Measurements from ENCODE around the gene LAMA5.

Gene LAMA5

DNA sequence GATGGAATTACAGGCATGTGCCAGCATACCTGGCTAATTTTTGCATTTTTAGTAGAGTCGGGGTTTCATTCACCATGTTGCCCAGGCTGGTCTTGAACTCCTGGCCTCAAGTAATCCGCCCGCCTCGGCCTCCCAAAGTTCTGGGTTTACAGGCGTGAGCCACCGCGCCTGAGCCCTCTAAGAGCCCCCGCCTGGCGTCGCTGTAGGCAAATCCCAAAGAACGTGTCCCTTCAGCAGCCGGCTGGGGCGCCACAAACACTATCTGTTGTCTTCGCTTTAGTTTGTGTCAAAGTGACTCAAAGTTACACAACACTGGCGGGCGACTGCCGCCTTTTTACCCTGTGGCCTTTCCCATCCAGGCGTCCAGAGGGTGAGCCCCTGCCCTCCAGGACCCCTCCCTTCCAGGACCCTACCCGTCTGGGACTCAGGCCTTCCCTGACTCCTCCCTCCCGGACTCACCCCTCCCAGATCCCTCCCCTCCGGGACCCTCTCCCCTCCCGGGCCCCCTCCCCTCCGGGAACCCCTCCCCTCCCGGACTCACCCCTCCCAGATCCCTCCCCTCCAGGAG, 65.3 kb downstream of the LAMA5 start:
- Mint-ChIP-seq H3K27me3 (no peaks in the 10 kb centered on the region), H3K9me3 (ENCODE audit: low read depth) (no peaks in the 10 kb centered on the region), H3K36me3 (no peaks in the 10 kb centered on the region), H3K4me1 (ENCODE audit: low read depth) (peaks cover 19% of the 10 kb centered on the region), H3K4me3 (peak overlapping the region; percentile 95), H3K27ac (peak overlapping the region; percentile 99)

DNA sequence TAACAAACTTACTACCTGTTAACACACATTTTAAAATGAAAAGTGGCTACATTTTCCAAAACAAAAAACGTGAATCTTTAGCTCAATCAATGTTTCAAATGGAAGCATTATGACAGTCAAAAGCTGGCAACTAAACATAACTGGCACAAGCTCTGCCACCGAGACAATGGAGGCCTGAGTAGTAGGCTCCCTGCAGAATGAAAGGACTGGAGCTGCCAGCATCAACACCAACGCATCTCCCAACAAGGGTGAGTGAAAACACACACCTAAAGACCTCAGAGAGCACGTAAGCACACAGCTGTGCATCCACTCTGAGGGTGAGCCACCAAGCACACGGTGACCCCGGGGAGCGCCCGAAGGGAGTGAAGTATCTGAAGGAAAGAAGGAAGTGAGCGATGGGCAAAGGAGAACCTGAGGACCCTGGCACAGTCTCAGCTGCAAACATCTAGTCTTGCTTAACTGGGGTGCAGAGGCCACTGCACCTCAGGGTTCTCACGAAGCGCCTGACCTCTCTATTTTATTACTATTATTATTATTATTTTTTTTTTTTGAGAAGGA, 65.9 kb downstream of the LAMA5 start:
- H3K27ac Mint-ChIP-seq = peak overlapping the region; percentile 17
- H3K4me3 Mint-ChIP-seq = peak overlapping the region; percentile 95

GRCh38 chr20:62300319-62300718, 66.8 kb downstream of the LAMA5 start:
- Mint-ChIP-seq H3K4me1 (ENCODE audit: low read depth) (peaks cover 16% of the 10 kb centered on the region), H3K27me3 (no peaks in the 10 kb centered on the region), H3K36me3 (no peaks in the 10 kb centered on the region), H3K27ac (no peak overlapping the region), H3K9me3 (ENCODE audit: low read depth) (no peaks in the 10 kb centered on the region), H3K4me3 (no peak overlapping the region)

More for the DNA sequence above, 65.9 kb downstream of the LAMA5 start:
- no peaks in the 10 kb centered on the region for H3K36me3 Mint-ChIP-seq
- no peaks in the 10 kb centered on the region for H3K9me3 Mint-ChIP-seq (ENCODE audit: low read depth)
- no peaks in the 10 kb centered on the region for H3K27me3 Mint-ChIP-seq
- H3K4me1 Mint-ChIP-seq (ENCODE audit: low read depth) = peaks cover 19% of the 10 kb centered on the region

- Mint-ChIP-seq H3K27me3 (no peaks in the 10 kb centered on the region), H3K4me3 (no peak overlapping the region), H3K4me1 (ENCODE audit: low read depth) (peaks cover 12% of the 10 kb centered on the region), H3K27ac (no peak overlapping the region), H3K36me3 (no peaks in the 10 kb centered on the region), H3K9me3 (ENCODE audit: low read depth) (no peaks in the 10 kb centered on the region)
These were observed 67.4 kb downstream of the LAMA5 start for GRCh38 chr20:62299666-62300236.

DNA sequence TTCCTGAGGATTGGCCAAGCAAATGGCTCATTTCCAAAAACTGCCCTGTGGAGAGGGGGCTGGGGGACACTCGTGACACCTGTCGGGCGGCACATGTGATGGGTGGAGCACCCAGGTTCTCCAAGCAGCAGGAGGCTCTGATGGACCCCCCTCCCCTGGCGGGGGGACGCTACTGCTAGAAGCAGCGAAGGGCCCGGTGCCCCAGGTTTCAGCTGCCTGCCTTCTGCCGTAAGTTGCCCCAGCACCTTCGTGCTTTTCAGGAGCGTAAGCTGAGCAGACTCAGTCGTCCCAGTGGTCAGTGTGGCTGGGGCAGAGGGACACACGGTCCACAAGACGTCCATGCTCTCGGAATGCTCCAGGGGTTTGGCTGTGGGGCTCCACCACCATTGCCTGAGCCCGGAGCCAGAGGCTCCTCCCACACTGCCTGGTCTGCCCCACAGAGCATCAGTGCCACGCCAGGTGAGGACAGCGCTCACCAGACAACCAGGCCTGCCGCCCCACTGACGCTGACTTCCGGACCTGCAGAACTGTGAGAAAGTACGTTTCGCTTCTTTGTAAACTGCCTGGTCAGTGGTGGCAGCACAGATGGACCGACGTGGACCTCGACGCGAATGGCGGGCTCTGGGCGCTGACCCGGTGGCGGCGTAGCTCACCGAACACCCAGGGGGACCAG, 68.4 kb downstream of the LAMA5 start:
- peaks cover 8% of the 10 kb centered on the region for H3K4me1 Mint-ChIP-seq (ENCODE audit: low read depth)

DNA sequence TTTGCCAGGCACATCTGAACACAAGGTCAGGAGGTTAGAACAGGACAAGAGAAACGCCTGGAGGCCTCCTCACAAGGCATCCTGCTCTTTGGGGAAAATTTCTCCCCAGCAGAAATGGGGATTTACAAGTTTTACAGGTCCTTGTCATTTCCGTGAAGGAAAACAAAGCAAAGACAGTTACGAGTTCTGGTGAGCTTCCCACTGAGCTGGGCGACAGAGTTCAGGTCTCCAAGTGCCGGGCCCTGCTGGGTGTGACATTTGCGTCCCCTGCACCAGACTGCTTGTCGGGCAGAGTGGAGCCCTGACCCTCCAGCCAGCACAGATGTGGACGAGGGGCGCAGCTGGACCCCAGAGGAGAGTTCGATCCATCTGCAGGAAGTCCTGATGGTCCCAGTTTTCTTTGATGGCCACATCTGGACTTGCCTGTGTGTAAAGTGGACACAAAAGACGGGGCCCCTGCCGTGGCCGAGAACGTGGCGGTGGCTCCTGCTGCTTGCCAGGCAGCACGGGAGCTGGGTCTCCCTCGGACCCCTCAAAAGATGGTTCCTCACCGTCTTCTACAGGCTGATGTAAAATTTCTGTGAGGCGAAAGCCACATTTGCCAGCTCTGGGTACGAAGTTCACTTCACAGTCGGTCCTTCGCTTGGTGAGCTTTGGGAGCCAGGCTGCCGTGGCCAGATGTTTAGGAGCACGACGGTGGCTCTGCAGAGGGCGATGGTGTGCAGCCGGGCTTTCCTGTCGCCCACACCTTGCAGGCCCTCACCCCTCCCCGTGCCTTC, 69.5 kb downstream of the LAMA5 start:
- Mint-ChIP-seq H3K36me3 (no peaks in the 10 kb centered on the region), H3K27me3 (no peaks in the 10 kb centered on the region), H3K4me3 (no peak overlapping the region), H3K4me1 (ENCODE audit: low read depth) (peaks cover 8% of the 10 kb centered on the region), H3K9me3 (ENCODE audit: low read depth) (no peaks in the 10 kb centered on the region), H3K27ac (no peak overlapping the region)

More for the DNA sequence above, 68.4 kb downstream of the LAMA5 start:
- H3K27ac Mint-ChIP-seq = no peak overlapping the region
- H3K27me3 Mint-ChIP-seq = no peaks in the 10 kb centered on the region
- H3K36me3 Mint-ChIP-seq = no peaks in the 10 kb centered on the region
- H3K9me3 Mint-ChIP-seq (ENCODE audit: low read depth) = no peaks in the 10 kb centered on the region
- no peak overlapping the region for H3K4me3 Mint-ChIP-seq

- Mint-ChIP-seq H3K9me3 (ENCODE audit: low read depth) (no peaks in the 10 kb centered on the region), H3K4me3 (no peak overlapping the region), H3K4me1 (ENCODE audit: low read depth) (peaks cover 7% of the 10 kb centered on the region), H3K27me3 (no peaks in the 10 kb centered on the region), H3K27ac (no peak overlapping the region), H3K36me3 (no peaks in the 10 kb centered on the region)
These were observed 70.2 kb downstream of the LAMA5 start for GRCh38 chr20:62296724-62297448.

- H3K36me3 Mint-ChIP-seq = no peaks in the 10 kb centered on the region
- H3K4me3 Mint-ChIP-seq = no peak overlapping the region
- H3K27ac Mint-ChIP-seq = no peak overlapping the region
- H3K9me3 Mint-ChIP-seq (ENCODE audit: low read depth) = no peaks in the 10 kb centered on the region
- H3K27me3 Mint-ChIP-seq = no peaks in the 10 kb centered on the region
- no peaks in the 10 kb centered on the region for H3K4me1 Mint-ChIP-seq (ENCODE audit: low read depth)
These were observed 72.6 kb downstream of the LAMA5 start for GRCh38 chr20:62294516-62294915.

- Mint-ChIP-seq H3K36me3 (no peaks in the 10 kb centered on the region), H3K4me3 (no peak overlapping the region), H3K27ac (no peak overlapping the region), H3K4me1 (ENCODE audit: low read depth) (no peaks in the 10 kb centered on the region), H3K27me3 (no peaks in the 10 kb centered on the region), H3K9me3 (ENCODE audit: low read depth) (no peaks in the 10 kb centered on the region)
These were observed 73.2 kb downstream of the LAMA5 start for GRCh38 chr20:62293946-62294345.

GRCh38 chr20:62293111-62293784, 73.9 kb downstream of the LAMA5 start:
- no peak overlapping the region for H3K27ac Mint-ChIP-seq

GRCh38 chr20:62292108-62292507, 75.0 kb downstream of the LAMA5 start:
- H3K9me3 Mint-ChIP-seq (ENCODE audit: low read depth) = no peaks in the 10 kb centered on the region
- H3K36me3 Mint-ChIP-seq = no peaks in the 10 kb centered on the region
- no peak overlapping the region for H3K27ac Mint-ChIP-seq
- no peak overlapping the region for H3K4me3 Mint-ChIP-seq
- H3K4me1 Mint-ChIP-seq (ENCODE audit: low read depth) = no peaks in the 10 kb centered on the region
- H3K27me3 Mint-ChIP-seq = no peaks in the 10 kb centered on the region

More at GRCh38 chr20:62293111-62293784, 73.9 kb downstream of the LAMA5 start:
- H3K9me3 Mint-ChIP-seq (ENCODE audit: low read depth) = no peaks in the 10 kb centered on the region
- no peaks in the 10 kb centered on the region for H3K27me3 Mint-ChIP-seq
- H3K36me3 Mint-ChIP-seq = no peaks in the 10 kb centered on the region
- no peak overlapping the region for H3K4me3 Mint-ChIP-seq
- no peaks in the 10 kb centered on the region for H3K4me1 Mint-ChIP-seq (ENCODE audit: low read depth)

DNA sequence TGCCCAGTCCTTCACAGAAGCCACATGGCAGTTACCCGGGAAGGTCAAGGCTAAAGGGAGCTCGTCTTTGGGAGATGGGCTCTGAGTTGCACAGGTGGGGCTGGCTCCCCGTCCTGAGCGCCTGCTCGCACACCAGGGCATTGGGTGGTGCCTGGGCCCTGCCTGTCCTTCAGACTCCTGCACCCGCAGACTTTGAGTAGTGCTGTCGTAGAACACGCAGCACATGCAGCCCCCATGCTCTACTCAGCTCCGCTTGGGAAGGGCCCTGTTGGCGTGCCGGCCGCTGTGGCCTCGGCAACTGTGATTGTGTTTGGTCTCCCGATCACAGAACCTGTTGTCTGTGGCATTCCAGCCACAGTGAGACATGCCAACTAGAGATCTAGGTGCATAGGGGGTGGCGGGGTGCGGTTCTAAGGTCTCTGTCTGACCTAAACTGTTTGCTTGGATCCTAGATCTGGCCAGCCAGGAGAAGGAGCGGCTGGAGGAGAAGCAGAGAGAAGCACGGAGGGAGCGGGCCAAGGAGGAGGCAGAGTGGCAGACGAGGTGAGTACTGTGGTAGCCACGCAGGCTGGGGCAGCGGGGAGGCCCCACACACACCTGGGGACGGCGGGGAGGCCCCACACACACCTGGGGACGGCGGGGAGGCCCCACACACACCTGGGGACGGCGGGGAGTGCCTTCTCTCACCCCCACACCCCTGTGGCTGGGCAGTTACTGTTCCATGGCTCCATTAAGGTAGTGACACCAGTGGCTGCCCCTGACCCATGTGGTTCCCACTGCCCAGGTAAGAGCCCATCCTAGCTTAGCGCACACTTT, 75.7 kb downstream of the LAMA5 start:
- Mint-ChIP-seq H3K4me3 (no peak overlapping the region), H3K4me1 (ENCODE audit: low read depth) (no peaks in the 10 kb centered on the region), H3K36me3 (no peaks in the 10 kb centered on the region), H3K27me3 (no peaks in the 10 kb centered on the region), H3K9me3 (ENCODE audit: low read depth) (no peaks in the 10 kb centered on the region), H3K27ac (no peak overlapping the region)

GRCh38 chr20:62289898-62290297, 77.2 kb downstream of the LAMA5 start:
- no peaks in the 10 kb centered on the region for H3K36me3 Mint-ChIP-seq
- H3K4me1 Mint-ChIP-seq (ENCODE audit: low read depth) = no peaks in the 10 kb centered on the region
- H3K4me3 Mint-ChIP-seq = no peak overlapping the region
- H3K27ac Mint-ChIP-seq = no peak overlapping the region
- no peaks in the 10 kb centered on the region for H3K9me3 Mint-ChIP-seq (ENCODE audit: low read depth)
- no peaks in the 10 kb centered on the region for H3K27me3 Mint-ChIP-seq
